ENCODE results near the gene BBS10. TPM values are rescaled to one million over a fixed set of nuclear protein-coding genes. Genes with fewer than 3 reads are reported as not detected.

Gene BBS10
- total RNA-seq, 6 experiments from 2014 or later: 3.6 to 6.2 (median 5.3) TPM

GRCh38 chr12:76316468-76316867 is 31.7 kb downstream of the BBS10 start:
- WGBS (ENCODE audit: insufficient coverage, low coverage, low lambda C conversion rate, missing lambda C conversion rate): 81% methylated on average over 6 of the region's 7 CpGs
- no peak for ATAC-seq

DNA sequence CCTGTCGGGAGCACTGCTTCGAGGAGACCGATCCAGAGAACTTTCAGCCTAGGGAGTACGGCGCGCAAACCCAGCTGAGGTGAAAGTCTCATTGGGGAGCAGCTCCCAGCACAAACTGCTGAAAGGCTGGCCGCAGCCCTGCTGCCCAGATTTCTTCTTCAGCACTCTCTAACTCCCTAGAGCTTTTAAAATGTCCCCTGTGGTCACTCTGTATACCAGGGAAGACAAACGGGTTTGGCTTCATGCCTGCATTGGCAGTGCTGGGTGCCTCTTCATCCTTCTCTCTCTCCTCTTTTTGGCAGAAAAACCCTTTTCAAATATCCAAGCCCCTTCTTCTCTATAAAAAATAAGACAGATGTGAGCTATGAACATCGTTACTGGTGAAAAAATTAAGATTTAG is 34.9 kb downstream of the BBS10 start:
- intact Hi-C loops (cut with DNase I): no loop called here
- ATAC-seq (no peak), DNase-seq (no peak)
- TF ChIP-seq, protein P1, sequence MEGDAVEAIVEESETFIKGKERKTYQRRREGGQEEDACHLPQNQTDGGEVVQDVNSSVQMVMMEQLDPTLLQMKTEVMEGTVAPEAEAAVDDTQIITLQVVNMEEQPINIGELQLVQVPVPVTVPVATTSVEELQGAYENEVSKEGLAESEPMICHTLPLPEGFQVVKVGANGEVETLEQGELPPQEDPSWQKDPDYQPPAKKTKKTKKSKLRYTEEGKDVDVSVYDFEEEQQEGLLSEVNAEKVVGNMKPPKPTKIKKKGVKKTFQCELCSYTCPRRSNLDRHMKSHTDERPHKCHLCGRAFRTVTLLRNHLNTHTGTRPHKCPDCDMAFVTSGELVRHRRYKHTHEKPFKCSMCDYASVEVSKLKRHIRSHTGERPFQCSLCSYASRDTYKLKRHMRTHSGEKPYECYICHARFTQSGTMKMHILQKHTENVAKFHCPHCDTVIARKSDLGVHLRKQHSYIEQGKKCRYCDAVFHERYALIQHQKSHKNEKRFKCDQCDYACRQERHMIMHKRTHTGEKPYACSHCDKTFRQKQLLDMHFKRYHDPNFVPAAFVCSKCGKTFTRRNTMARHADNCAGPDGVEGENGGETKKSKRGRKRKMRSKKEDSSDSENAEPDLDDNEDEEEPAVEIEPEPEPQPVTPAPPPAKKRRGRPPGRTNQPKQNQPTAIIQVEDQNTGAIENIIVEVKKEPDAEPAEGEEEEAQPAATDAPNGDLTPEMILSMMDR (IDR thresholded peaks at IDR 0.05): no peak
- no peak for TF ChIP-seq POLR2A (IDR thresholded peaks at IDR 0.05)
- 36% methylated on average over 3 of the region's 9 CpGs for WGBS (ENCODE audit: insufficient coverage, low coverage, low lambda C conversion rate, missing lambda C conversion rate)
- Histone ChIP-seq H3K4me3 (no peak overlapping the region), H3K4me1 (no peaks in the 10 kb centered on the region), H3K27me3 (no peaks in the 10 kb centered on the region), H3K9me3 (no peaks in the 10 kb centered on the region), H3K36me3 (no peaks in the 10 kb centered on the region), H3K27ac (no peak overlapping the region)

More at GRCh38 chr12:76316468-76316867, 31.7 kb downstream of the BBS10 start:
- H3K27me3 ChIP-seq: no peaks in the 10 kb centered on the region
- no peak for DNase-seq
- H3K4me1 ChIP-seq: no peaks in the 10 kb centered on the region
- H3K36me3 ChIP-seq: no peaks in the 10 kb centered on the region
- no peak overlapping the region for H3K4me3 ChIP-seq
- TF ChIP-seq, protein P1 (IDR thresholded peaks at IDR 0.05): no peak
- TF ChIP-seq POLR2A (IDR thresholded peaks at IDR 0.05): no peak
- intact Hi-C loops (cut with DNase I): no loop called here
- no peak overlapping the region for H3K27ac ChIP-seq
- no peaks in the 10 kb centered on the region for H3K9me3 ChIP-seq

GRCh38 chr12:76312315-76312714 is 35.9 kb downstream of the BBS10 start:
- no peaks in the 10 kb centered on the region for H3K4me1 ChIP-seq
- TF ChIP-seq, protein P1 (IDR thresholded peaks at IDR 0.05): no peak
- TF ChIP-seq POLR2A (IDR thresholded peaks at IDR 0.05): no peak
- no peaks in the 10 kb centered on the region for H3K9me3 ChIP-seq
- ATAC-seq: no peak
- H3K36me3 ChIP-seq: no peaks in the 10 kb centered on the region
- no peak for DNase-seq
- H3K4me3 ChIP-seq: no peak overlapping the region
- 86% methylated on average over 7 of the region's 7 CpGs for WGBS (ENCODE audit: insufficient coverage, low coverage, low lambda C conversion rate, missing lambda C conversion rate)
- no peaks in the 10 kb centered on the region for H3K27me3 ChIP-seq
- no peak overlapping the region for H3K27ac ChIP-seq
- intact Hi-C loops (cut with DNase I): no loop called here

- Histone ChIP-seq H3K9me3 (no peaks in the 10 kb centered on the region), H3K36me3 (no peaks in the 10 kb centered on the region), H3K27me3 (no peaks in the 10 kb centered on the region), H3K4me3 (no peak overlapping the region), H3K4me1 (no peaks in the 10 kb centered on the region), H3K27ac (no peak overlapping the region)
- intact Hi-C loops (cut with DNase I): no loop called here
- no peak for TF ChIP-seq POLR2A (IDR thresholded peaks at IDR 0.05)
- TF ChIP-seq, protein P1 (IDR thresholded peaks at IDR 0.05): no peak
- no peak for ATAC-seq
- 77% methylated on average over 3 of the region's 3 CpGs for WGBS (ENCODE audit: insufficient coverage, low coverage, low lambda C conversion rate, missing lambda C conversion rate)
- no peak for DNase-seq
Observed at GRCh38 chr12:76311796-76312195, 36.4 kb downstream of the BBS10 start.

DNA sequence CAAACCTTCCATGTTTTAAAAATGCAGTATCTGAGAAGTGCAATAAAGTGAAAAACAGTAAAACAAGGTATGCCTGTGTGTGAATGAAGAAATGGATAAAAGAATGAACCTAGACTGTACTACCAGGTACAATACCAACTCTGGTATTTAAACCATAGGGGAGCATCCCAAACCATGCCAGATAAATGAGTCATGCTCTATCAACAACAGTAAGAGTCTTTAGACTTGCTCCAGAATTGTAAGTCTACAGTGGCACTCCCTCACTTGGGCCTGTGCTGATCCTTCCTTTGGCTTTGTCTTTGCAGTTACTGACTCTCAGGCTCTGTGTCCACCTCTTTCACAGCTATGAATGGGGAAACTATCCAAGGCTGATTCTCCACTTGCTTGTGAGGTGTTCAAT is 38.1 kb downstream of the BBS10 start:
- no peaks in the 10 kb centered on the region for H3K9me3 ChIP-seq
- no peaks in the 10 kb centered on the region for H3K4me1 ChIP-seq
- ATAC-seq: no peak
- no peak for TF ChIP-seq POLR2A (IDR thresholded peaks at IDR 0.05)
- no peak for DNase-seq
- H3K4me3 ChIP-seq: no peak overlapping the region
- H3K27ac ChIP-seq: no peak overlapping the region
- H3K27me3 ChIP-seq: no peaks in the 10 kb centered on the region
- no peaks in the 10 kb centered on the region for H3K36me3 ChIP-seq
- intact Hi-C loops (cut with DNase I): no loop called here

Measured in right lobe of liver (tissue), 6 donors.